SW 1271 (cell line): ENCODE measurements around the gene HOXA11.

Experiments used
- DNase-seq, 2 experiments: peaks; one replicate each; lab custom pipeline; 2025; lab: John Stamatoyannopoulos, UW

HOXA11 gene

GRCh38 chr7:27133409-27134231 is 51.4 kb downstream of the HOXA11 start:
- no peak for DNase-seq

DNA sequence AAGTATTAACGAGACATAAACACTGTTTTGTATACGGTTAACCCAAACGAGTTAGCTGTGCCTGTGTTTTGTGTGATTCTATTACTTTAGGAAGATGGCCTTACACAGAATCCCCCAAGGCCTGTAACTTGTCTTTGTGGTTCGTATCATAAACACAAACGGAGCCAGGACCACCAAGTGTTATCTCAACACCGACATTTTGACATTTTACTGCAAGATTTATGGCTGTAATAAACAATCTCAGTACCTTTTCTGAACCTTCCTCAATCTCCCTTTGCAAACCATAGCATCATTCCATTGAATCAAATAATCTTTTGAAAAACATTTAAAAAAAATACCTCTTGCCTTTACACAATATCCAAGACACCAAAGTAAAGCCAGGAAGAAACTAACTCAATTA is 52.1 kb downstream of the HOXA11 start:
- DNase-seq = no peak

DNA sequence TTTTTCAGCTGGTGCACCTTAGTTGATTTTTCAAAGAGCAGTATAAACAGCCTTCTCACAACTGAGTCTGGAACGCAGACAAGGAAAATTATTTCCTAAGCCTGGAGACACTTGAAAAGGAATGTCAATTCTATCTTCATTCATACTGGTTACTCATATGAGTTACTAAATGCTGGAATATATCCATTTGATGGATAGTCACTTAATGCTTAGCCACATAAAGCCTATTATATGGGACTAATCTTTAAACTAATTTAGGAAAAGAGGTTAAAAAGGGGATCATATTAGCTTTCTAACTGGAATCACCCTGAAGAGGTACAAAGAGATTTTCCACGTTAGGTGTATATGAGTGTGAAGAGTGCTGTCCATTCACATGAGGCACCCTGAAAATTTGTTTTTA is 52.8 kb downstream of the HOXA11 start:
- DNase-seq = no peak

GRCh38 chr7:27131390-27131819 is 53.6 kb downstream of the HOXA11 start:
- no peak for DNase-seq
